IMR-90 (cell line): ENCODE data around the gene CPN2. TPM values are rescaled to one million over a fixed set of nuclear protein-coding genes. Genes with fewer than 3 reads are reported as not detected.

Source experiments
- ATAC-seq: fragments of 200-7000 bp; cut with Tn5 transposase; 2 replicates; pipeline ENCODE4 v1.9.1; 2020; ENCODE audit warnings: low read depth, mild to moderate bottlenecking, moderate library complexity
- BruUV-seq: library from RNA; stranded (reverse); fragments of 400-500 nt; replicated peaks from 2 replicates; lab custom pipeline; 2021; lab: Mats Ljungman, UMichigan
- CTCF ChIA-PET: fragments of 300-600 bp; formaldehyde crosslinking; extraction: SDS; loops from one replicate; lab custom pipeline; 2021; ENCODE audit warnings: antibody characterized with exemption; lab: Yijun Ruan, JAX
- POLR2A ChIA-PET: fragments of 300-600 bp; sonication (Branson Sonifier 250); formaldehyde crosslinking; loops from one replicate; lab custom pipeline; 2022; ENCODE audit warnings: antibody characterized with exemption; ENCODE audit not compliant: unreplicated experiment; lab: Charles Lee
- DNase-seq: peaks from one replicate; pipeline ENCODE4 v3.0.0; 2013
- H2AFZ ChIP-seq: replicated peaks from 2 replicates; pipeline ENCODE3; 2013; ENCODE audit warnings: low read length, mild to moderate bottlenecking; ENCODE audit not compliant: poor library complexity
- H2AK5ac ChIP-seq: 2 replicates; pipeline ENCODE4 v1.6.1; 2013; ENCODE audit warnings: low read depth, low read length, inconsistent platforms
- H2AK9ac ChIP-seq: replicated peaks from 2 replicates; pipeline ENCODE3; 2013; ENCODE audit warnings: mild to moderate bottlenecking, low read depth, low read length, moderate library complexity; ENCODE audit not compliant: poor library complexity
- H2BK120ac ChIP-seq: 2 replicates; pipeline ENCODE4 v1.6.1; 2013; ENCODE audit warnings: low read depth, low read length, inconsistent platforms
- H2BK15ac ChIP-seq: 3 replicates; pipeline ENCODE4 v1.6.1; 2013; ENCODE audit warnings: low read depth, low read length, inconsistent platforms
- H2BK20ac ChIP-seq: 2 replicates; pipeline ENCODE4 v1.6.1; 2013; ENCODE audit warnings: low read depth, mild to moderate bottlenecking, inconsistent platforms, low read length, moderate library complexity
- H2BK5ac ChIP-seq: 2 replicates; pipeline ENCODE4 v1.6.1; 2013; ENCODE audit warnings: mild to moderate bottlenecking, low read depth, low read length, inconsistent platforms; ENCODE audit not compliant: poor library complexity, severe bottlenecking
- H3K14ac ChIP-seq: replicated peaks from 2 replicates; pipeline ENCODE4 v1.6.1; 2013; ENCODE audit warnings: low read depth, low read length, inconsistent platforms
- H3K18ac ChIP-seq: 2 replicates; pipeline ENCODE4 v1.6.1; 2013; ENCODE audit warnings: low read depth, low read length, control low read depth
- H3K23ac ChIP-seq: 2 replicates; pipeline ENCODE4 v1.6.1; 2013; ENCODE audit warnings: low read depth, low read length, inconsistent platforms
- H3K27ac ChIP-seq: 2 replicates; pipeline ENCODE4 v1.5.1; 2013; ENCODE audit warnings: mild to moderate bottlenecking, control low read depth, low read length; ENCODE audit not compliant: insufficient read depth
- H3K27me3 ChIP-seq: 2 replicates; pipeline ENCODE4 v1.6.1; 2013; ENCODE audit warnings: low read length; ENCODE audit not compliant: control insufficient read depth, insufficient read depth
- H3K36me3 ChIP-seq: 2 replicates; pipeline ENCODE4 v1.6.1; 2013; ENCODE audit warnings: low read length, mixed read lengths; ENCODE audit not compliant: control insufficient read depth, insufficient read depth
- H3K4ac ChIP-seq: 2 replicates; pipeline ENCODE4 v1.6.1; 2013; ENCODE audit warnings: low read depth, low read length, inconsistent platforms
- H3K4me1 ChIP-seq: 2 replicates; pipeline ENCODE4 v1.6.1; 2013; ENCODE audit warnings: low read length, mixed read lengths; ENCODE audit not compliant: control insufficient read depth, insufficient read depth
- H3K4me2 ChIP-seq: 2 replicates; pipeline ENCODE4 v1.6.1; 2013; ENCODE audit warnings: low read depth, mild to moderate bottlenecking, control low read depth, low read length, moderate library complexity
- H3K4me3 ChIP-seq: 2 replicates; pipeline ENCODE4 v1.5.1; 2013; ENCODE audit warnings: low read depth, mild to moderate bottlenecking, control low read depth, low read length, moderate library complexity; ENCODE audit not compliant: insufficient read depth
- H3K56ac ChIP-seq: 2 replicates; pipeline ENCODE4 v1.6.1; 2013; ENCODE audit warnings: low read length, inconsistent platforms; ENCODE audit not compliant: insufficient read depth; ENCODE audit errors: extremely low read depth
- H3K79me1 ChIP-seq, 2 experiments: 2 replicates each; pipeline ENCODE4 v1.6.1; 2013; ENCODE audit warnings: low read length in 2 of 2, inconsistent platforms in 1 of 2, low read depth in 1 of 2
- H3K9ac ChIP-seq: 2 replicates; pipeline ENCODE4 v1.6.1; 2013; ENCODE audit warnings: low read depth, low read length, control low read depth
- H3K9me1 ChIP-seq: 2 replicates; pipeline ENCODE4 v1.6.1; 2013; ENCODE audit warnings: low read length, inconsistent platforms; ENCODE audit not compliant: insufficient read depth
- H3K9me3 ChIP-seq: 2 replicates; pipeline ENCODE4 v1.6.1; 2013; ENCODE audit warnings: low read length; ENCODE audit not compliant: control insufficient read depth, insufficient read depth
- H4K20me1 ChIP-seq: 2 replicates; pipeline ENCODE4 v1.6.1; 2013; ENCODE audit warnings: low read length, inconsistent platforms; ENCODE audit not compliant: insufficient read depth
- H4K5ac ChIP-seq: 2 replicates; pipeline ENCODE4 v1.6.1; 2013; ENCODE audit warnings: mild to moderate bottlenecking, low read depth, low read length, control low read depth
- H4K8ac ChIP-seq, 2 experiments: 2 replicates each; pipeline ENCODE4 v1.6.1; 2013; ENCODE audit warnings: low read depth in 2 of 2, low read length in 2 of 2, control low read depth in 1 of 2, inconsistent platforms in 1 of 2
- H4K91ac ChIP-seq: 2 replicates; pipeline ENCODE4 v1.6.1; 2013; ENCODE audit warnings: low read depth, low read length, inconsistent platforms; ENCODE audit not compliant: insufficient read depth
- BHLHE40 ChIP-seq: fragments of 150-350 bp; IDR thresholded peaks from 2 replicates; pipeline ENCODE4 v1.6.1; 2016; ENCODE audit warnings: mild to moderate bottlenecking, low read depth, low read length
- CEBPB ChIP-seq: IDR thresholded peaks from 2 replicates; pipeline ENCODE4 v1.6.1; 2012; ENCODE audit warnings: low read depth, low read length, improper control_type of control experiment
- CHD1 ChIP-seq: IDR thresholded peaks from 2 replicates; pipeline ENCODE4 v1.6.1; 2012; ENCODE audit warnings: low read depth, low read length, improper control_type of control experiment
- MAFK ChIP-seq: IDR thresholded peaks from 2 replicates; pipeline ENCODE4 v1.6.1; 2012; ENCODE audit warnings: low read depth, low read length, improper control_type of control experiment
- MAZ ChIP-seq: IDR thresholded peaks from 2 replicates; pipeline ENCODE4 v1.6.1; 2012; ENCODE audit warnings: low read depth, mild to moderate bottlenecking, low read length, improper control_type of control experiment, moderate library complexity, borderline replicate concordance
- MXI1 ChIP-seq: IDR thresholded peaks from 2 replicates; pipeline ENCODE4 v1.6.1; 2012; ENCODE audit warnings: low read depth, mild to moderate bottlenecking, low read length, moderate library complexity, borderline replicate concordance
- NFE2L2 ChIP-seq: fragments of 150-350 bp; IDR thresholded peaks from 2 replicates; pipeline ENCODE4 v1.6.1; 2016; ENCODE audit warnings: low read depth, mild to moderate bottlenecking, low read length
- POLR2A ChIP-seq: IDR thresholded peaks from 2 replicates; pipeline ENCODE4 v1.6.1; 2012; ENCODE audit warnings: mild to moderate bottlenecking, low read depth, low read length
- RAD21 ChIP-seq: IDR thresholded peaks from 2 replicates; pipeline ENCODE4 v1.6.1; 2012; ENCODE audit warnings: low read length, improper control_type of control experiment
- RCOR1 ChIP-seq: IDR thresholded peaks from 2 replicates; pipeline ENCODE4 v1.6.1; 2012; ENCODE audit warnings: mild to moderate bottlenecking, low read length, improper control_type of control experiment; ENCODE audit not compliant: insufficient replicate concordance
- RFX5 ChIP-seq: IDR thresholded peaks from 2 replicates; pipeline ENCODE4 v1.8.0; 2012; ENCODE audit warnings: low read depth, mild to moderate bottlenecking, low read length, moderate library complexity
- WGBS, 2 experiments: methylation state at CpG; one replicate each; pipeline versions ENCODE4 v1.1.5 to v1.1.7; 2013; ENCODE audit warnings: missing lambda C conversion rate in 2 of 2; ENCODE audit not compliant: insufficient read length in 1 of 2; ENCODE audit errors: extremely low coverage in 2 of 2; 5-methylcytosine and 5-hydroxymethylcytosine counted together
- dilution Hi-C: fragments of 300-500 bp; cut with HindIII; formaldehyde crosslinking; loops from one replicate; pipeline ENCODE4 v1.14.3; 2018; ENCODE audit warnings: low sequenced_read_pairs; ENCODE audit not compliant: unreplicated experiment
- in situ Hi-C: fragments of 300-500 bp; cut with MboI; formaldehyde crosslinking; loops from 3 replicates; pipeline ENCODE4 v1.14.3; 2019; ENCODE audit warnings: low sequenced_read_pairs, inconsistent platforms, mixed read lengths
- intact Hi-C: fragments of 100-400 bp; cut with micrococcal nuclease; formaldehyde crosslinking; loops from 2 replicates; pipeline ENCODE4 v1.10.0; 2022
- polyA plus RNA-seq, 3 experiments: library from polyadenylated mRNA; depleted of rRNA; stranded (reverse); fragments of >200 nt; gene quantifications; 2 replicates each; pipeline ENCODE4 v1.2.3, GENCODE V29; 2012; ENCODE audit warnings: low replicate concordance in 1 of 3
- total RNA-seq: library from RNA; depleted of rRNA; stranded (reverse); fragments of >200 nt; gene quantifications from 2 replicates; pipeline ENCODE4 v1.2.3, GENCODE V29; 2012
- TF ChIP-seq, protein P1 (sequence below): fragments of 150-350 bp; IDR thresholded peaks from 2 replicates; pipeline ENCODE4 v1.6.1; 2016; ENCODE audit warnings: low read depth, mild to moderate bottlenecking, low read length, moderate library complexity, borderline replicate concordance
- TF ChIP-seq, protein P2 (sequence below): fragments of 150-350 bp; IDR thresholded peaks from 2 replicates; pipeline ENCODE4 v1.6.1; 2017; ENCODE audit warnings: mild to moderate bottlenecking, antibody characterized with exemption, low read length, low read depth

Gene CPN2
- total and polyA plus RNA-seq, 2 of the 4 experiments (the other 2 are of a cell fraction): 0.07 TPM; not detected in 1

DNA sequence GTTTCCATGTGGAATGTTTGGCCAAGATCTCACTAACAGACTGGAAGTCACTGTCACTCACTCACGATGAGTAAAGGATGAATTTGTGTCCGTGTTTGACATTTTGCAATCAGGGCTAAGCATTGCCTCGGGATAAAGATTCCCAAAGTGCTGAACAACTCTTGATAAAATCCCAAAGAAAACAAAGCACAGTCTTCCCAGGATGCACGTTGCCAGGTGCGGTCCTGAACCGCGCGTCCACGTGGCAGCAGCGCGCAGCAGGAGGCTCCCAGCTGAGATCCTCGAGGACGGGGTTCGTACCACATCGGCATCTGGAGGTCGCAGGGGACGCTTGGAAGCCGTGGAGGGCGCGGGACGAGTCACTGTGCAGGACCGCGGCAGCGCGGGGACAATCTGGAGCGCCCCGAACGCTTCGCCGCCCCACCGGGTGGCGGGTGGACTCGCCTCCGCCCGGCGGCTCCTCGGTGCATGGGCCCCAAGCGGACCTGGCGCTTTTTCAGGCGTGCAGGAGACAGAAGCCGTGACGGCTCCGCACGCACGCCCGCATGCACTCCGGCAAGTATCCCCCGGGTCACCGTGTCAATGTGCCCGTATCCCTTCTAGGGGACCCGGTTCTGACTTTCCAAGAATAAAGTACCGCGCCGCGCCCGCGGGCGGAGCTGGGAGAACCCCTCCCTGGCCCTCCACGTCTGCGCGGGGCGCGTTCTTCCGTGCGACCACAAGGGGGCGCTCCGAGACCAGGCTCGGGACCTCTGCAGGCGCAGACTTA is 17.7 kb downstream of the CPN2 start:
- peak overlapping the region; percentile 54; the same call in 1 of the 2 replicates for H2BK20ac ChIP-seq
- no peak overlapping the region for H3K9ac ChIP-seq
- H2AFZ ChIP-seq: peak overlapping the region; percentile 95
- H3K27ac ChIP-seq: no peak overlapping the region
- peak overlapping the region; percentile 80 for H3K4me2 ChIP-seq
- H4K91ac ChIP-seq: peak overlapping the region; percentile 23; the same call in 1 of the 2 replicates
- H3K18ac ChIP-seq: no peak overlapping the region
- ATAC-seq (peak; percentile 90), DNase-seq (peak; percentile 80)
- no peaks in the 10 kb centered on the region for H3K9me1 ChIP-seq
- H3K79me1 ChIP-seq: no peaks in the 10 kb centered on the region
- H2AK9ac ChIP-seq: peak overlapping the region; percentile 90
- H4K5ac ChIP-seq: no peak overlapping the region
- H2AK5ac ChIP-seq: peak overlapping the region; percentile 38; the same call in 1 of the 2 replicates
- H2BK120ac ChIP-seq: peak overlapping the region; percentile 76
- no peak overlapping the region; the same call in 1 of the 2 replicates for H3K14ac ChIP-seq
- H3K4ac ChIP-seq: peak overlapping the region; percentile 60
- peak overlapping the region; percentile 53 for H3K4me3 ChIP-seq
- WGBS, 2 experiments: 3% methylated on average over 63 of the region's 69 CpGs; no CpG with 5 or more reads in 1 of the 2 experiments
- intact Hi-C loops (loop anchor here (1.0 to 5.0 kb wide), 3 partner anchors 71 to 929 kb away; no protein-coding TSS in a partner anchor), dilution Hi-C loops (no loop called here), in situ Hi-C loops (loop anchor here (10.0 to 25.0 kb wide), 2 partner anchors 271 to 529 kb away; no protein-coding TSS in a partner anchor)
- H3K36me3 ChIP-seq: no peaks in the 10 kb centered on the region
- H2BK5ac ChIP-seq: no peak overlapping the region
- H3K4me1 ChIP-seq: peaks cover 12% of the 10 kb centered on the region
- H4K8ac ChIP-seq: peak overlapping the region in 1 of 2 experiments; percentile 58; a peak in 2 of 4 replicates
- no peak overlapping the region for H3K56ac ChIP-seq
- CTCF ChIA-PET: interaction anchor here (0.6 to 1.2 kb wide), 11 partner anchors 8 to 301 kb away, joined by 3 to 6 read pairs (median 4); partner anchors contain the start of gene GP5
- POLR2A ChIA-PET: interaction anchor here (0.6 kb wide), 1 partner anchor 63 kb away, joined by 4 read pairs; no protein-coding TSS in a partner anchor
- H2BK15ac ChIP-seq: no peak overlapping the region
- no peaks in the 10 kb centered on the region; the same call in 1 of the 2 replicates for H3K27me3 ChIP-seq
- H3K9me3 ChIP-seq: no peaks in the 10 kb centered on the region
- no peaks in the 10 kb centered on the region for H4K20me1 ChIP-seq
- BruUV-seq: no TSS peak
- peak overlapping the region; percentile 67 for H3K23ac ChIP-seq
- TF ChIP-seq MAZ (peak; percentile 82), CHD1 (no peak), POLR2A (0 out of 2 replicates have a peak, but pooled peaks have one; percentile 38), NFE2L2 (no peak), CEBPB (peak; percentile 72), RFX5 (no peak), RCOR1 (no peak), MAFK (no peak), MXI1 (peak; percentile 81; the same call in 1 of the 2 replicates), RAD21 (peak; percentile 100), BHLHE40 (no peak)
- TF ChIP-seq, protein P1, sequence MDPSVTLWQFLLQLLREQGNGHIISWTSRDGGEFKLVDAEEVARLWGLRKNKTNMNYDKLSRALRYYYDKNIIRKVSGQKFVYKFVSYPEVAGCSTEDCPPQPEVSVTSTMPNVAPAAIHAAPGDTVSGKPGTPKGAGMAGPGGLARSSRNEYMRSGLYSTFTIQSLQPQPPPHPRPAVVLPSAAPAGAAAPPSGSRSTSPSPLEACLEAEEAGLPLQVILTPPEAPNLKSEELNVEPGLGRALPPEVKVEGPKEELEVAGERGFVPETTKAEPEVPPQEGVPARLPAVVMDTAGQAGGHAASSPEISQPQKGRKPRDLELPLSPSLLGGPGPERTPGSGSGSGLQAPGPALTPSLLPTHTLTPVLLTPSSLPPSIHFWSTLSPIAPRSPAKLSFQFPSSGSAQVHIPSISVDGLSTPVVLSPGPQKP: no peak
- TF ChIP-seq, protein P2, sequence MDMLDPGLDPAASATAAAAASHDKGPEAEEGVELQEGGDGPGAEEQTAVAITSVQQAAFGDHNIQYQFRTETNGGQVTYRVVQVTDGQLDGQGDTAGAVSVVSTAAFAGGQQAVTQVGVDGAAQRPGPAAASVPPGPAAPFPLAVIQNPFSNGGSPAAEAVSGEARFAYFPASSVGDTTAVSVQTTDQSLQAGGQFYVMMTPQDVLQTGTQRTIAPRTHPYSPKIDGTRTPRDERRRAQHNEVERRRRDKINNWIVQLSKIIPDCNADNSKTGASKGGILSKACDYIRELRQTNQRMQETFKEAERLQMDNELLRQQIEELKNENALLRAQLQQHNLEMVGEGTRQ: 0 out of 2 replicates have a peak, but pooled peaks have one; percentile 9
